ENCODE measurements around the gene ATIC.

DNA sequence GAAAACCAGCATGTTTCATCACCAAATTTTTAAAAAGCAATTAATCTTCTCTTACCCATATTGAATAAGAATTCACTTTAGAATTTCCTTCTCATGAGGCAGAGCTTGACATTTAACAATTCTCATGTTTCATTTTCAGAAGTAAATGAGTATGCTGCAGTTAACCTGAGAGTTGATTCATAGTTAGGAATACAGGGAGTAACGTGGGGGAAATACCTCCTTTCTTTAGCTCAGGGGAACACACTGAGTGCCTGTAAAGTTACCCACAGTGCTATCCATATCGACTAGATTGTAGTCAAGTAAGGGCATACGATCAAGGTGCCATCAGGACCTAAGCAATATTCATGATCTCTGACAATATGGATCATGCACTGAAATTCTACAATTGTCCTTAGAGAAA, 38.9 kb upstream of the ATIC start:
- TF ChIP-seq POLR2AphosphoS5 (IDR thresholded peaks at IDR 0.05; ENCODE audit: borderline replicate concordance, low read depth, low read length) (no peak), EZH2 (IDR thresholded peaks at IDR 0.05) (no peak)
